Right ventricle myocardium superior (tissue), 1 donor: ENCODE measurements around the gene CCNL1. TPM values are rescaled to one million over a fixed set of nuclear protein-coding genes. Genes with fewer than 3 reads are reported as not detected.
"Not testable (repeated sequence)": the region's sequence is repeated elsewhere in the genome, so short reads cannot be mapped to it uniquely, and the experiment has no call there.

Experiments
- ATAC-seq: fragments of 200-7000 bp; cut with Tn5 transposase; one replicate; pipeline ENCODE4 v1.9.1; 2020; ENCODE audit warnings: mild to moderate bottlenecking; ENCODE audit not compliant: poor library complexity
- DNase-seq: peaks from one replicate; pipeline ENCODE4 v3.0.0-alpha.2; 2020
- intact Hi-C: fragments of 100-400 bp; cut with DNase I; formaldehyde crosslinking; loops from one replicate; pipeline ENCODE4 v1.11.2; 2022
- long read RNA-seq: library from polyadenylated mRNA; unstranded; transcript quantifications from one replicate; pipeline ENCODE4 v2.0.0, GENCODE V29; 2021
- total RNA-seq: library from RNA; stranded (reverse); fragmentation: NEBNext Ultra II Directional; extraction: Animal tissue kit (Norgen Biotek cat#: 25700); gene quantifications from one replicate; pipeline ENCODE4 v1.2.1, GENCODE V29; 2021
- donor health status: DM: no; HTN: yes; CAD: no; lungs with severe emphysema.

Gene CCNL1
- 20.2 TPM for total RNA-seq
- long read RNA-seq, full-length matches to known transcripts = 11 of 23 reads
- long read RNA-seq, partial matches to known transcripts = 1 of 23 reads
- long read RNA-seq, other reads (novel, unspliced or antisense) = 11 of 23 reads

DNA sequence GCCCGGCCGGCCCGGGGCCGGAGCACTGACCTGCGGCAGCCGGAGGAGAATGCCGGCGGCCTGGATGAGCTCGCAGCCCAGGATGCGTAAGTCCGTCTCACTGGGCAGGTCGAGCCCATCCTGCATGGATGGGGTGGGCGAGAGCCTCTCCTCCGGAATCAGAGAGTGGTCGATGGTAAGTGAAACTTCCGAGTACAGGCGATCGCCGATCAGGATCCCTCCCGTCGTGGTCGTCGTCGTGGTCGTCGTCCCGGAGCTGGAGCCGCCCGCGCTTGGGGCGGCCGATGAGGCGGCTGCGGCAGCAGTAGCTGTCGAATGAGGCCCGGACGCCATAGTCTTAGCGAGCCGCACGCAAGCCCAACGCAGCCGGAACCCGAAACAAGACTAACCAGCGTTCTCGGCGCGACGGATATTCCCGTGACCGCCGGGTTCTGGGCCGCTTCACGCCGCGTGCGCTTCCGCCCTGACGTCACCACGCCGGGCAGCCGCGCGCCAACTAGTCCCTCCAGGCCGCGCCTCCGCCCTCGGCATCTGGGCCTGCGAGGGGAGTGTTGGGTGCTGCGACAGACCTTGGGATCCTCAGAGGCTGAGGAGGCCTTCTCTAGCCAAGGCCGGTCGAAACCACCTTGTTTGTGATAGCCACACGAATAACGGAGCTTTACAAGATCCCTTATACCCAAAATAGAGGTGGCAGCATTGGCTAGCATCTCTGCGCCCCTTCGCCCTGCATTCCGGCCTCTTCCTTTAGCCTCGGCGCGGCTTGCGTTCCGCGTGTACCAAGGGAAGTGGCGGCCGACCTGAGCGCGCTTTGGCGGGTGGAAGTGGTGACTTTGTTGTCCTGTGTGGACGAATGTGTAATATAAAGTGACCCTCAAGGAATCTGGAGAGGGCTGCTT is at the start of gene CCNL1:
Gene CCNL1, minus strand, starts transcription at position 386 of the 896 bp plus-strand sequence. Its CDS starts 53 bp downstream, at position 333.
- peak; percentile 98 for DNase-seq
- ATAC-seq = peak; percentile 97
- intact Hi-C loops = loop anchor here (1.0 to 10.0 kb wide), 2 partner anchors 15 to 335 kb away; partner anchors contain the start of gene LEKR1

DNA sequence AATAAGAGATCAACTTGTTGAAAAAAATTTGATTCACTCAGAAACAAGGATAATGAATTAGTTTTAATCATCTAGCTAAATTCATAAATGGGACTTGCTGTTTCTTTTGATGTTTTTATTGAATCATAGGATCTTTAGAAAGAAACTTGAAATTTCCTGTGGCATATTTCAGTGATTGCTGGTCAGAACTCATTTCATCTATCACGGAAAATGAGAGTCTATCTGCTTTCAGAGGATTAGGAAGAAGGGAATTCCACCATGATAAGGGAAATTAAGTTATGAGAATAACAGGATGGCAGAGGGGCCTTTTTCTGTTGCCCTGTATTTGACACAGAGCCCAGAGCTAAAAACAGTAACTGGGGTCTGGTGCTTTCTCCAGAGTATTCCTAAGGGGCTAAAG is 44.9 kb upstream of the CCNL1 start:
- ATAC-seq (no peak), DNase-seq (no peak)
- intact Hi-C loops = loop anchor here (2.0 kb wide), 1 partner anchor 290 kb away; no protein-coding TSS in a partner anchor

DNA sequence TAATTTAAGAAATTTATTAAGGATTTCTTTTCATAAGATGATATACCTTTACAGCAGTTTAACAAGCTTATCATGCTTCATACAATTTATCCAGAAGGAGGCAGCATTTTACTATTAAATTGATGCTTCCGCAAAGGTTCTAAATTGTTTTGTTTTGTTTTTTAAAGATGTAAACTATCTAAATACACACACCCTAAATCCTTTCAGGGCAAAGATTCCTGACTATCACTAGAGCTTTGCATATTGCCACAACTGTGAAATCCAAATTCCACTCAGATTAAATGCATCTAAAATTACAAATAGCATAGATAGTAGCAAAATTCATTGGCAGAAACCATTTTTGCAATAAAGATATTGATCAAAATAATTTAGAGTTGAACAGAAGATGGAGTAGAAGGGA is 44.5 kb upstream of the CCNL1 start:
- no peak for ATAC-seq

DNA sequence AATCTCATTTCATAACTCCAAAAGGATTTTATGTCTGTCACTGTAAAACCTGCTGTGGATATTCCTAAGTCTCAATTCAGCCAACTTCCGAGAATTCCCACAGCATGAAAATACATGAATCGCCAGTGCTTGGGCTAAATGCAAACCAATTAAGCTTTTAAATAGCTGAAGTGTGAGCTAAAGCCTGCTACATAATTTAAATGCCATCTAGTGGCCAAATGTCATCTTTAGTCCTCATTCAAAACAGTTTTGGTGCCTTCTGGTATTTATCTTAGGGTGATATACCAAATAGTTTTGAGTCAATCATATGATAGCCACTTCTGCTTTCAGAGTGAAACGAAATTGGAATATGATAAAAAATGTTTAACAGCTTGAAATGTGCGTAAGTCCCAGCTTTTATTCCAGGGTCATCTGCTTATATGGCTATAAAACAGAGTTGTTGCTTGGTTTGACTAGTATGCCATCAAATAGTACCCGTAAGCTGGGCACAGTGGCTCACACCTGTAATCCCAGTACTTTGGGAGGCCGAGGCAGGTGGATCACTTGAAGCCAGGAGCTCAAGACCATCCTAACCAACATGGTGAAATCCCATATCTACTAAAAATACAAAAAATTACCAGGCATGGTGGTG is 41.8 kb upstream of the CCNL1 start:
- no peak for DNase-seq
- intact Hi-C loops = no loop called here

More for the DNA sequence above, 44.5 kb upstream of the CCNL1 start:
- DNase-seq = no peak
- intact Hi-C loops = loop anchor here (2.0 kb wide), 1 partner anchor 290 kb away; no protein-coding TSS in a partner anchor

DNA sequence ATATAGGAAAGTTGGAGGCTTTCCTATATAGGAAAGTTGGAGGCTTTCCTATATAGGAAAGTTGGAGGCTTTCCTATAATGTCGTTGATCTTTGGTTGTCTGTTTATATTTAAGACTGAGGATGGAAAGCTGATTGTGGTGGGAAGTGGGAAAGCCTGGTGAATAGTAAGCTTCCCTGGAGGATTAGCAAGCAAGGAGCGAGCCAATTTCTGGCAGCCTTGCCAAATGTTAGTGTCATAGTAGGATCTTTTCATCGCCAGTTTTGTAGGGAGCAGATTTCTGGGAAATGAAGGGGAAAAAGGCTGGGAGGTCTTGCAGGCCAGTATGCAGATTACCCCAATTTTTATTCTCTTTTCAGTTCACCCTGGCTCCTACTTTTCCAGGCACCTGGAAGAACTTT is 39.9 kb upstream of the CCNL1 start:
- intact Hi-C loops = no loop called here
- no peak for DNase-seq
- no peak for ATAC-seq

More for the DNA sequence above, 41.8 kb upstream of the CCNL1 start:
- ATAC-seq = peak; percentile 45

DNA sequence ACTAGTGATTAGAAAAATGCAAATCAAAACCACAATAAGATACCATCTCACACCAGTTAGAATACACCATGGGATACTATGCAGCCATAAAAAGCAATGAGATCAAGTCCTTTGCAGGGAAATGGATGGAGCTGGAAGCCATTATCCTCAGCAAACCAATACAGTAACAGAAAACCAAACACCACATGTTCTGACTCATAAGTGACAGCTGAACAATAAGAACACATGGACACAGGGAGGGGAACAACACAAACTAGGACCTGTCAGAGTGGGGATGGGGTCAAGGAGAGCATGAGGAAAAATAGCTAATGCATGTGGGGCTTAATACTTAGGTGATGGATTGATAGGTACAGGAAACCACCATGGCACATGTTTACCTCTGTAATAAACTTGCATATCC is 36.0 kb upstream of the CCNL1 start:
- ATAC-seq = no peak
- intact Hi-C loops = no loop called here
- no peak for DNase-seq

DNA sequence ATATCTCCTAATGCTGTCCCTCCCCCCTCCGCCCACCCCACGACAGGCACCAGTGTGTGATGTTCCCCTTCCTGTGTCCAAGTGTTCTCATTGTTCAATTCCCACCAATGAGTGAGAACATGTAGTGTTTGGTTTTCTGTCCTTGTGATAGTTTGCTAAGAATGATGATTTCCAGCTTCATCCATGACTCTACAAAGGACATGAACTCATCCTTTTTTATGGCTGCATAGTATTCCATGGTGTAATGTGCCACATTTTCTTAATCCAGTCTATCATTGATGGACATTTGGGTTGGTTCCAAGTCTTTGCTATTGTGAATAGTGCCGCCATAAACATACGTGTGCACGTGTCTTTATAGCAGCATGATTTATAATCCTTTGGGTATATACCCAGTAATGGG is 31.2 kb upstream of the CCNL1 start:
- ATAC-seq, intact Hi-C loops, DNase-seq: not testable (repeated sequence)

DNA sequence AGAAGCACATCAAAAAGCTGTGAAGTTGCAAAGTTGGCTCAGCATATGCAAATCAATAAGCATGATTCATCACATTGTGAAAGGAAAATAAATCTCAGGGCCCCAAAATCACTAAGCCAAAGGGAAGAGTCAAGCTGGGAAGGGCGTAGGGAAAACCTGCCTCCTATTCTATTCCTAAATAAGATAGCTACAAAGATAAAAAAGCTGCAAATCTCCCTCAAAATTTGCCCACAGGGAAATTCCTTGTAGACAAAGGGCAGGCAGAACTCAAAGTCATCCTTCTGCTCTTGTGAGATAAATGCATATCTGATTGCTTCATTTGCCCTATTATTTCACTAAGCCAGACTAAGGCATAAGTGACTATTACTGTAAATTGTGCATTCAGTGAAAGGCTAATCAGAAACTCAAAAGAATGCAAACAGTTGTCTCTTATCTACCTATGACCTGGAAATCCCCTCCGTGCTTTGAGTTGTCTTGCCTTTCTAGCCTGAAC is 30.5 kb upstream of the CCNL1 start:
- DNase-seq (no peak), ATAC-seq (no peak)
- intact Hi-C loops = no loop called here

DNA sequence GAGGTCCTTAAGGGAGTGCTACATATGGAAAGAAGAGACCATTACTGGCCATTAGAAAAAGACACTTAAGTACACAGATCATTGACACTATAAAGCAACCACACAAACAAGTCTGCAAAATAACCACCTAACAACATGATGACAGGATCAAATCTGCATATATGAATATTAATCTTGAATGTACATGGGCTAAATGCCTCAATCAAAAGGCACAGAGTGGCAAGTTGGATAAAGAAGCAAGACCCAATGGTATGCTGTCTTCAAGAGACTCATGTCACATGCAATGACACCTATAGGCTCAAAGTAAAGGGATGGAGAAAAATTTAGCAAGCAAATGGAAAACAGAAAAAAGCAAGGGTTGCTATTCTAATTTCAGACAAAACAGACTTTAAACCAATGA is 28.4 kb upstream of the CCNL1 start:
- DNase-seq (no peak), ATAC-seq (no peak)
- intact Hi-C loops = no loop called here

DNA sequence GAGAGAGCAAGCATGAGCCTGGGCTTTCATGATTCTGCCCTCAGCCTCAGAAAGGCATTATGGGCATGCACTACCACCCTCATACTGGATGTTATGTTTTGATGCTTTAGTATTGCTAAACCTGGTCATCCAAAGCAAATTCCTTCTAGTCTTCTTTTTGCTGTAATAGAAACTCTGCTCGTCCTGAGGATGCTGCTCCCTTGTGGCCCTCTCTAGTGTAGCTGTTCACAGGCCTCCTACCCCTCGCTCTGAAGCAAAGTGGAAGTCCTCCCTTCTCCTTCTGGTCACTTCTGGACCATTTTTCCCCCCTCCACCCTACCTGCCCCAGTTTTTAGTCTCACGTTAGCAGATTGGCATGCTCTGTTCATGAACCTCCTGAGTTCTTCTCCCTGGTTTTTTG is 22.9 kb upstream of the CCNL1 start:
- intact Hi-C loops = no loop called here
- ATAC-seq (no peak), DNase-seq (no peak)

DNA sequence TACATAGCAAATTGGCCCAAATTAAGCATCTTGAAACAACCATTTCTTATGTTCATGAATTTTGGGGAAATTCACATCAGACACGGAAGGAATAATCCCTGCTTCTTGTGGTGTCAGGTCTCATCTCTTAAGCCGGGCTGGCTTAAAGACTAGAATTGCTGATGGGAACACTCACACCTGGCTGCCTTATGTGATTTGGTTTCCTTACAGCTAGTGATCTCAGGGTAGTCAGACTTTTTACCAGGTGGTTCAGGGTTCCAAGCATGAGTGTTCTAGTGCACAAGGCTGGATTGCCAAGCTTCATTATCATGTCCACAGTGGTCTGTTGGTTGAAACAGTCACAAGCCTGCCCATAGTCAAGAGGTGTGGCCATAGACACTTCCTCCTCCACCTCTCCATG is 20.3 kb upstream of the CCNL1 start:
- no peak for DNase-seq
- ATAC-seq = no peak
- intact Hi-C loops = no loop called here

DNA sequence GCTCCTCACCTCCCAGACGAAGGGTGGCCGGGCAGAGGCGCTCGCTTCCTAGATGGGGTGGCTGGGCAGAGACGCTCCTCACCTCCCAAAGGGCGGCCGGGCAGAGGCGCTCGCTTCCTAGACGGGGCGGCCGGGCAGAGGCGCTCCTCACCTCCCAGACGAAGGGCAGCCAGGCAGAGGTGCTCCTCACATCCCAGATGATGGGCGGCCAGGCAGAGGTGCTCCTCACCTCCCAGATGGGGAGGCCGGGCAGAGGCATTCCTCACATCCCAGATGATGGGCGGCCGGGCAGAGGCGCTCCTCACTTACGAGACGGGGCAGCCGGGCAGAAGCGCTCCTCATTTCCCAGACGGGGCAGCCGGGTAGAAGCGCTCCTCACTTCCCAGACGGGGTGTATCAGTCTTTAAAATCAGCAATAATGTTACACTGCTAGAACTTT is 19.4 kb upstream of the CCNL1 start:
- ATAC-seq (no peak), DNase-seq (no peak)
- intact Hi-C loops = no loop called here

DNA sequence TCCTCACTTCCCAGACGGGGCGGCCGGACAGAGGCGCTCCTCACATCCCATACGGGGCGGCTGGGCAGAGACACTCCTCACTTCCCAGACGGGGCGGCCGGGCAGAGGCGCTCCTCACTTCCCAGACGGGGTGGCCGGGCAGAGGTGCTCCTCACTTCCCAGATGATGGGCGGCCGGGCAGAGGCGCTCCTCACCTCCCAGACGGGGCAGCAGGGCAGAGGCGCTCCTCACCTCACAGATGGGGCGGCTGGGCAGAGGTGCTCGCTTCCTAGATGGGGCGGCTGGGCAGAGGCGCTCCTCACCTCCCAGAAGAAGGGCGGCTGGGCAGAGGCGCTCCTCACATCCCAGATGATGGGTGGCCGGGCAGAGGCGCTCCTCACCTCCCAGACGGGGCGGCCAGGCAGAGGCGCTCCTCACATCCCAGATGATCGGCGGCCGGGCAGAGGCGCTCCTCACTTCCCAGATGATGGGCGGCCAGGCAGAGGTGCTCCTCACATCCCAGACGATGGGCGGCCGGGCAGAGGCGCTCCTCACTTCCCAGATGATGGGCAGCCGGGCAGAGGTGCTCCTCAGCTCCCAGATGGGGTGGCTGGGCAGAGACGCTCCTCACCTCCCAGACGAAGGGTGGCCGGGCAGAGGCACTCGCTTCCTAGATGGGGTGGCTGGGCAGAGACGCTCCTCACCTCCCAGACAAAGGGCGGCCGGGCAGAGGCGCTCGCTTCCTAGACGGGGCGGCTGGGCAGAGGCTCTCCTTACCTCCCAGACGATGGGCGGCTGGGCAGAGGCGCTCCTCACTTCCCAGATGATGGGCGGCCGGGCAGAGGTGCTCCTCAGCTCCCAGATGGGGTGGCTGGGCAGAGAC is 18.8 kb upstream of the CCNL1 start:
- ATAC-seq, DNase-seq, intact Hi-C loops: not testable (repeated sequence)

DNA sequence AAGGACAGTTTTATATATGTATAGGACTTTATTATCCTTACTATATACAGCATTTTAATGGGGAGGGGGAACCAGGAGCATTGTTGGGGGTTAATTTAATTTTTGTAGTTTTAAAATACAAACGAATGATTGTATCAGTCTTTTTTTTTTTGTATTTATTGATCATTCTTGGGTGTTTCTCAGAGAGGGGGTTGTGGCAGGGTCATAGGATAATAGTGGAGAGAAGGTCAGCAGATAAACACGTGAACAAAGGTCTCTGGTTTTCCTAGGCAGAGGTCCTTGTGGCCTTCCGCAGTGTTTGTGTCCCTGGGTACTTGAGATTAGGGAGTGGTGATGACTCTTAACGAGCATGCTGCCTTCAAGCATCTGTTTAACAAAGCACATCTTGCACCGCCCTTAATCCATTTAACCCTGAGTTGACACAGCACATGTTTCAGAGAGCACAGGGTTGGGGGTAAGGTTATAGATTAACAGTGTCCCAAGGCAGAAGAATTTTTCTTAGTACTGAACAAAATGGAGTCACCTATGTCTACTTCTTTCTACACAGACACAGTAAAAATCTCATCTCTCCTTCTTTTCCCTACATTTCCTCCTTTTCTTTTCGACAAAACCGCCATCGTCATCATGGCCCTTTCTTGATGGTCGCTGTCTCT is 18.0 kb upstream of the CCNL1 start:
- DNase-seq, ATAC-seq, intact Hi-C loops: not testable (repeated sequence)

DNA sequence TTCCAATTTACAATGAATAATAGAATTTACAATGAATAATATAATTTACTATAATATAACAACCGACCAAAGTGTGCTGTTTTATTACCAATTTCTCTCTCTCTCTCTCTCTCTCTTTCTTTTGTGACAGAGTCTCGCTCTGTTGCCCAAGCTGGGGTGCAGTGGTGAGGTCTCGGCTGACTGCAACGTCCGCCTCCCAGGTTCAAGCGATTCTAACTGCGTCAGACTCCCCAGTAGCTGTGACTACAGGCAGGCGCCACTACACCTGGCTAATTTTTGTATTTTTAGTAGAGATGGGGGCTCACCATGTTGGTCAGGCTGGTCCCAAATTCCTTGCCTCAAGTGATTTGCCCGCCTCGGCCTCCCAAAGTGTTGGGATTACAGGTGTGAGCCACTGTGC is 17.0 kb upstream of the CCNL1 start:
- intact Hi-C loops = no loop called here
- DNase-seq = no peak
- ATAC-seq = no peak

DNA sequence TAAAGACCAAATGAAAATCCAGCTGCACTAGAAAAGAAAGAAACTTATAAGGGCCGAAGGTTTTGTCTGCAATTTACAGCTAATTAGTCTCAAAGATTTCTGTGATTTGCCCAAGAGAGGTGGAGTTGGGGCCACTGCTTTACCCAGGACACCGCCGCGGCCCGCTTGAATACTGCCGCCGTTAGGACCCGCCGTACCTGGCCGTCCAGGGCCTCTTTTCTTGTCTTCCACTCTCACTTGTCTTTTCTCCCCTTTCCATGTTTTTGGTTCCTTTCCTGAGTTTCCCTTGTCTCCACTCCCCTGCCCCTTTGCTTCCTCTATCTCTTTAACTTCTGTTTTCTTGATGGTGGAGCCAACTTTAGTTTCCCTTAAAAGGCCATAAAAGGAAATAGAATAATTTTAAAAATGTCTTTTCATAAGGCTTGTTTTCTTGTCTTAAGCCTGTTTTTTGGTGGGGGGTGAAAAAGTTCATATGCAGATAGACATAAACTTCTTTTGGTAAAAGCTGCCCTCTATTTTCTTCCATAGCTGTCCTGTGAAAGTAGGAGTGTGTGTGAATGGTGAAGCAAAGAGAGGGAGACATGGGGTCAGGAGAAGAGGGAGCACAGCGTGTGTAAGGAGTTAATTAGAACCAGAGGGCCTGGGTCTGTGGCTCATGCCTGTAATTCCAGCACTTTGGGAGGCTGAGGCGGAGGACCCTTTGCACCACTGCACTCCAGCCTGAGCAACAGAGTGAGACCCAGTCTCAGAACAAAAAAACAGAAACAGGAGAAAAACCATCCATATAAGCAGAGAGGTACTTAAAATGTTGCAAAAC is 16.0 kb upstream of the CCNL1 start:
- peak; percentile 59 for DNase-seq
- intact Hi-C loops = loop anchor here (1.0 kb wide), 1 partner anchor 16 kb away; the partner anchor contains the start of gene CCNL1
- ATAC-seq = peak; percentile 29
